GM19023 (cell line): Measurements from ENCODE around the gene WASHC2C.
A peak's percentile ranks its signal among the peaks of the same experiment; 100 is the strongest.
"Not testable (repeated sequence)": the region's sequence is repeated elsewhere in the genome, so short reads cannot be mapped to it uniquely, and the experiment has no call there.

Experiments
- ATAC-seq: cut with Tn5 transposase; IDR thresholded peaks from one replicate; pipeline ENCODE4 v1.9.1; 2021; ENCODE audit warnings: mild to moderate bottlenecking, moderate library complexity; ENCODE audit not compliant: unreplicated experiment

WASHC2C gene

DNA sequence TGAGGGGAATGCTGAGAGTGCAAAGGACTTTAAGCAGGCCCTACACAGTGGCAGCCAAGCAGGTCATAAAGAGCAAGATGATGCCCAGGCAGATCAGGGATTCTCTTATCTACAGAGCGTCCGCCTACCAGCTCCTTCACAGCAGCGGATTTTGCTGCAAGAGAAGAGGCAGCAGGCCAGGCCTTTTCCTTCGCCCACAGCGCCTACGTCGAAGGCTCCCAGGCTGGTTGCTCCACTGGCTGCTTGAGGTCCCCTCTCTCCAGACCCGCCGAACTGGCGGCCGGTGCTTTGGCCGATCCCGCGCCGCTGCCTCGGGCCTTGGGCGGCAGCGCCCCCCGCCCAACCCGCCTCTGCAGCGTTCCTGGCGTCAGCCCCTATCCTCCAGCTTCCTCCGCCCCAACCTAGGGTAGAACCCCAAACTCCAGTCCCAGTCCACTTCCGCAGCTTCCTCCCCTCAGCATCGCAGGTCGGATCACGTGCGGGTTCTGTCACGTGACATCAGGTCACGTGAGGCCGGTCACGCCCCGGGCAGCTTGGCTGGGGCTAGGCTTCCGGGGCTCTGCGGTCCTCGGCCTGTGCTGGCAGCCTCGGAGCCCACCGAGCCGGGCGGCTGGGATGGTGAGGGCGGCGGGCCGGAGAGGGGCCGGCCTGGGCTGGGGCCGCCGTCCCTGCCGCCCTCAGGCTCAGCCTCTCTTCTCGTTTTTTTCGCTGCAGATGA is at the start of gene WASHC2C:
WASHC2C (plus strand) TSS at position 564 of the 718 bp plus-strand sequence; CDS start at position 616, 52 bp downstream.
- peak; percentile 92 for ATAC-seq

DNA sequence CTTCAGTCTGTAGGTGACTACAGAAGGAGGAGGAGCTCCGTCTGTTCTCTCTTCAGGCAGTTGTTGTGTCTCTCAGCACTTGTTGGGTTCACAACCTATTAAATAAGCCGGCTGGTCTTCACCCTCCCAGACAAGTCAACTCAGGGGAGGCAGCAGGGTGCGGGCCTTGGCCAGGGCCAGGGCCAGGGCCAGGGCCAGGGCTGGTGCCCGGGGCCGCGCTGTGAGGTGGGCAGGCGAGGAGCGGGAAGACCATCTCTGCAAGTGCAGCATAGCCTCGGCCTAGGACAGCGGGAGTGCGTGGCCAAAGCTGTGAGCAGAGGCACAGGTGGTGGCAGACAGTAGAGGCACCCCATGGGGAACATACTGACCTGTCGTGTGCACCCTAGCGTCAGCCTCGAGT is 48.6 kb upstream of the WASHC2C start:
- not testable (repeated sequence) for ATAC-seq

- peak; percentile 88 for ATAC-seq
These were observed 16.8 kb upstream of the WASHC2C start for GRCh38 chr10:45710200-45710796.

DNA sequence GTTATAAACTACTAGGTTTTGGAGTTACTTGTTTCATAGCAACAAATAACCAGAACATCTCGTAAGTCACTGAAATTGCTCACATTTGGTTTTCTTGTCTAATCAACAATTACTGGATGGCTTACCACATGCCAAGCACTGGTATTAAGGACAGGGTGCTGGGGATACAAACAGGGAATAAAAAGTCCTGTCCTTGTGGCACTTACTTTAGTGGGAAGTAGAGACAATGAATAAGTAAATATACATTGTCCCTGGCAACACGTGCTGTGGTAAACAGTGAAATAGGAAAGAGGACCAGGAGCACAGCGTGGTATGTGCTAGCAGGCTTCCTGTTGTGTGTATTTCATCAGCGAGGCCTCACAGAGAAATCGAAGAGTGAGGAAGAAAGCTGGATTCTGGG is 15.8 kb upstream of the WASHC2C start:
- ATAC-seq, result not testable (repeated sequence)

DNA sequence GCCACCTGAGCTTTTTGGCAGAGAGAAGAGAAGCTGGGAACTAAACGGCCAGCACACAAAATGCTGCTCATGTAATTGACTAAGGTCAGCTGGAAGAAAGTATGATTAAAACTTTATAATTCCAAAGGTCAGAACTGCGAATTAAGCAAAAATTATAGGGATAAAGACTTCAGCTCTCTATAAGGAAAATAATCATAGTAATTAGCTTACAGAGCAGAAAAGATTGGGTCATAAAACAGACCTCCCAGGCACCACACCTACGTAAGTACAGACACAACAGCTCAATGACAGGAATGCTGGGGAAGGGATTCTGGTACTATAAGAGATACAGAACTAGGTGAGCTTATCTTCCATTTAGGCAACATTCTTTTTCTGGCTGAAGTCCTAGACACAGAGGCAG is 10.0 kb upstream of the WASHC2C start:
- not testable (repeated sequence) for ATAC-seq

DNA sequence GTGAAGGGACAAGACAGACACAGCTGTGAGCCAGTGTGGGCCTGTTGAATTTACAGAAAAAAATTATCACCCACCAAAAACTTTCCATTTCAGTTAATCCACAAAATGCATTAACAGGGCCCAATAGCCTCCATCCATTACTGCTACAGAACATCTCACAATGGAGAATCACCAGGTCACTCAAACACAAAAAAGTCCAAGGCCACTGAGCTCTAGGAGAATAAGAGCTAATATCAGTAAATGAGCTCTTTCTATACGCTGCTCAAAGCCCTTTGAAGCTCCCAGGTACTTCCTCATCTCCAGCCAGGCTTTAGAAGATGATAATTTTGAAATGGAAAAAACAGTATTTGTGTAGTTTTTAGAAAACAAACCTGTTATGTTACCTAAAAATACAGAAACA is 9.4 kb upstream of the WASHC2C start:
- ATAC-seq, result not testable (repeated sequence)

GRCh38 chr10:45721503-45721902 is 5.6 kb upstream of the WASHC2C start:
- not testable (repeated sequence) for ATAC-seq

GRCh38 chr10:45723851-45724250 is 3.2 kb upstream of the WASHC2C start:
- not testable (repeated sequence) for ATAC-seq

DNA sequence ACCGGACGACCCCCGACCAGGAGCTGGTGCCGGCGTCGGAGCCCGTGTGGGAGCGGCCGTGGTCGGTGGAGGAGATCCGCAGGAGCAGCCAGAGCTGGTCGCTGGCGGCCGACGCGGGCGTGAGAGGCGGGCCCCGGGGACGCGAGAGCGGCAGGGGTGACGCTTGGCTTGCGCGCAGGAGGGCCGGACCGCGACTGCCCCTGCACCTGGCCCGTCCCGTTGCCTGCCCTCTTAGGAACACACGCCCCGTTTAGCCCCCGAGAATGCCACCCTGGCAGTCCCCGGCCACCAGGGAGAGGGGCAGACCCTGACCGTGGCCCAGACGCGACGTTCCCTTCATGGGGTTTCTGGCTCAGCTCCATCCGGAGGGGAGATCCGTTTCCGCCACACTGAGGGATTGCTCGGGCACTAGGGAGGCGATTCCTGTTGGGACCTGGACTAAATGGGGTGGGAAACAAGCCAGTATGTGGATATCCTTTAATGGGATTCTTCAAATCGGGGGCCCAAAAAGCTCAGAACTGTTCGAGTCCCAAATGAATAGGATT is 427 bp downstream of the WASHC2C start:
- peak; percentile 66 for ATAC-seq

GRCh38 chr10:45734449-45734848 is 7.4 kb downstream of the WASHC2C start:
- ATAC-seq, result not testable (repeated sequence)

- not testable (repeated sequence) for ATAC-seq
These were observed 7.8 kb downstream of the WASHC2C start for GRCh38 chr10:45734867-45735266.

DNA sequence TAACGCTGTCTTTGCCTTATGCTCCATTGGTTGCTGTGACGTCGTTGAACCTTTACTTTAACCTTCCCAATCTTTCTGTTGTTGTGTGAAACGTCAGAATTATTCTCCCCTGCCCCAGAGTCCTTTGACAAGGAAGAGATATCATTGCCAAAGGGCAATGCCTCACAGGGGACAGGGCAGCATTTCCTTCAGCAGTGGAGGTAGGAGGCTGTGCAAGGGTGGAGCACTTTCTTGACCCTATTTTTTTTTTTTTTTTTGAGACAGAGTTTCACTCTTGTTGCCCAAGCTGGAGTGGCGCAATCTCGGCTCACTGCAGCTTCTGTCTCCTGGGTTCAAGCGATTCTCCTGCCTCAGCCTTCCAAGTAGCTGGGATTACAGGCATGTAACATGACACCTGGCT is 14.5 kb downstream of the WASHC2C start:
- ATAC-seq, result not testable (repeated sequence)

GRCh38 chr10:45742014-45742413 is 14.9 kb downstream of the WASHC2C start:
- ATAC-seq, result not testable (repeated sequence)

GRCh38 chr10:45751141-45751540 is 24.1 kb downstream of the WASHC2C start:
- ATAC-seq, result not testable (repeated sequence)

- not testable (repeated sequence) for ATAC-seq
These were observed 25.1 kb downstream of the WASHC2C start for GRCh38 chr10:45752210-45752609.

GRCh38 chr10:45753979-45754495 is 27.0 kb downstream of the WASHC2C start:
- not testable (repeated sequence) for ATAC-seq

DNA sequence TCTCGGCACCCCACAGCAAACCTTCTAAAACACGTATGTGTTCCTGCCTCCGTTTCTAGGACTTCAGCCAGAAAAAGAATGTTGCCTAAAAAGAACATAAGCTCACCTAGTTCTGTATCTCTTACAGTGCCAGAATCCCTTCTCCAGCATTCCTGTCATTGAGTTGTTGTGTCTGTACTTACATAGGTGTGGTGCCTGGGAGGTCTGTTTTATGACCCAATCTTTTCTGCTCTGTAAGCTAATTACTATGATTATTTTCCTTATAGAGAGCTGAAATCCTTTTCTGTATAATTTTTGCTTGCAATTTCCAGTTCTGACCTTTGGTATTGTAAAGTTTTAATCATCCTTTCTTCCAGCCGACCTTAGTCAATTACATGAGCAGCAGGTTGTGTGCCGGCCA is 28.0 kb downstream of the WASHC2C start:
- ATAC-seq, result not testable (repeated sequence)

DNA sequence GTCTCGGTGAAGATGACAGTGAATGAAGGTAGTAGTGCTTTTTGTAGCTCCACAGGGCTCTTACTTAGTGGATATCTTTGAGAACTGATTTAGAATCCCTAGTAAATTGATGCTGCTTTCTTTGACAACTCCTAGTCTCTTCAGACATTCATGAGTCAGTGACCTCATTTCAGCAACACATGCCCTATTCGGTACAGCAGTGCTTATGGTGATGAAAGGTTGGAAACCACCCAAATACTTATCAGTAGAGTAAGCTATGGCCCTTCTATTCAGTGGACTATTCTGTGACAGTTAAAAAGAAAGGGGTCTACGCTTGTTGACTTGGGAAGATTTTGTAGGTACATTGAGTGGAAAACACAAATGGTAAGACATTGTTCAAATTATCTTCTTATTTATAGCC is 29.0 kb downstream of the WASHC2C start:
- ATAC-seq, result not testable (repeated sequence)

DNA sequence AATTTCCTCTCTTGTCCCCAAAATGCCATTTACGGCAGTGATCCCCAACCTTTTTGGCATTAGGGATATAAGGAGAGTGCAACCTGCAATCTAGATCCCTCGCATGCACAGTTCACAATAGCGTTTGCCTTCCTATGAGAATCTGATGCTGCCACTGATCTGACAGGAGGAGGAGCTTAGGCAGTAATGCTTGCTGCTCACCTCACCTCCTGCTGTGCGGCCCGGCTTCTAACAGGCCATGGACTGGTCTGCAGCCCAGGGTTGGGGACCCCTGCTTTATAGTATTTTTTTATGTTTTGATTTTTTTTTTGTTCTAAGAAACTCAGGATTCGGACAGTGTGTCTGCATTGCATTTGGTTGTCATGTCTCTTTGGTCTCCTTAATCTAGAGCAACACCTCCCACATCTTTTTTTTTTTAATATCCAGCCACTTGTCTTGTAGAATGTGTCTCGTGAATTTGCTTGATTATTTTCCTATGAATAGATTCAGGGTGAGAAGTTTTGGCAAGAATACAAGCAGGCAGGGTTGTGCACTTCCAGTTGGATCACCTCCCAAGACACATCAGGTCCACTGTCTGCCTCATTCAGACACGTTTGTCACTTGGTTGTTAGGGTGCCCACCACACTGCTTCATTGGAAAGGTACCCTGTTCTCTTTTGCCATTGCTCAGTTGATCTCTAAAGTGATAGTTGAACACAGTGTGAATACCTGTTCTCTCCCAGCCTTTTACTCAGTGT is 30.8 kb downstream of the WASHC2C start:
- ATAC-seq, result not testable (repeated sequence)

DNA sequence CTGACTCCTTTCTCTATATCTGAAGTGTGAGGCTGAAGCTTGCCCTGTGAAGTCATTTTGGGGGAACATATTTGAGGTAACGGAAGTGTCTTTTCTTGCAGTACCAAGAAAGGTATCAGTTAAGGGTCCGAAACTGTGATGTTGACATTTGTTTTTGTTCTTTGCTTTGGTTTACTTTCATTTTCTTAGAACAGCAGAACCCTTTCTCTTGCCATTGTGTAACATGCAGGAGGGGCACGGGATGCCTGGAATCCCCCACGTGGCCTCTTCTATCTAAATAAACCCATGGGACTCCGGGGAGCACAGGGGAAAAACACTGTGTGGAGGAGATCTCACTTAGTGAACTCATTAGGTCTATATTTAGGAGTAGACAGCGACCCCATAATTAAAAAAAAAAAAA is 34.6 kb downstream of the WASHC2C start:
- peak; percentile 72 for ATAC-seq

DNA sequence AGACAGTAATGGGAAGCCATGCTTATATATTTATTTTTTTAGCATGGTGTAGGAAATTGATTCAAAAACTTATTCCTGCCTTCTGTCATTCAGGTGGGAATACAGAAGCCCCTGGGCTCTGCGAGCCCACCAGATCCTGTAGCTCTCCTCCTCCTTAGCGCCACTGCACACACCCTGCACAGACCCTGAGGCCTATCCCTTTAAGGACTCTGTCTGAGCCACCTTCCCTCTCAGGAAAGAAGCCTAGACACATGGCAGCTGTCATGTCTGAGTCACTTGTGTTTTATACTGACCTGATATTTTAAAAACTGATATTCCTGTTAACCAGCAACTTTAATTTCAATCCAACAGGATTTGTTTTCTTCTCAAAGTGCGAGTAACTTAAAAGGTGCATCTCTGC is 36.0 kb downstream of the WASHC2C start:
- not testable (repeated sequence) for ATAC-seq
